ENCODE results near the gene ERICH4.

The ERICH4 gene

GRCh38 chr19:41447732-41448332, 4.9 kb downstream of the ERICH4 start:
- ChIA-PET POLR2A (ENCODE audit: low non-redundant PET) (no interaction called here), CTCF (interaction anchor here (0.6 to 5.5 kb wide), 5 partner anchors 19 to 145 kb away, joined by 3 to 39 read pairs (median 10); no protein-coding TSS in a partner anchor)
- no peak overlapping the region for H3K27ac ChIP-seq
- DNase-seq (ENCODE audit: low spot score), result no peak
- no peak for TF ChIP-seq CTCF (conservative IDR thresholded peaks at IDR 0.05; ENCODE audit: low read depth)

DNA sequence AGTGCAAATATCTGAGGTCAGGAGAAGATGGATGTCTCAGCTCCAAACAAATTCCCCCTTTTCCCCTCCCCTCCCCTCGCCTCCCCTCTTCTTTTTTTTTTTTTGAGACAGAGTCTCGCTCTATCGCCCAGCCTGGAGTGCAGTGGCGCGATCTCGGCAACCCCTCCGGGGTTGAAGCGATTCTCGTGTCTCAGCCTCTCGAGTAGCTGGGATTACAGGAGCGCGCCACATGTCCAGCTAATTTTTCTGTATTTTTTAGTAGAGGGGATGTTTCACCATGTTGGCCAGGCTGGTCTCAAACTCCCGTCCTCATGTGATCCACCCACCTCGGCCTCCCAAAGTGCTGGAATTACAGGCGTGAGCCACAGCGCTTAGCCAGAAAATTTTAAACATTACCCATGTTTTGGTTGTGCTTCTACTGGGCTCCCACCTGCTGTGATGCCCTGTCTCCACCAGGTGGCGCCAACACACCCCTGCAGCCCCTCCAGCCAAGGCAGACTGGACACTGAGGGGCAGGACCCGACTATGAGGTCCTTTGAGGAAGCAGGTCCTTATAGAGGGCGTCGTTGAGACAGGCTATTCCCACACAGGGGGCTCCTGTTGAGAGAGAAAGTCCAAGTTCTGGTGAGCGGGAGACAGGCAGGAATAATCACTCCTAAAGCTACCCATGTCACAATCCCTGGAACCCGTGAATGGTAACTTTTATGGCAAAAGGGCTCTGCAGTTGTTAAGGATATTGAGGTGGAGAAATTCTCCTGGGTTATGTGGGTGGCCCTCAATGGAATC, 6.3 kb downstream of the ERICH4 start:
- peak; percentile 83 for DNase-seq (ENCODE audit: low spot score)
- peak; percentile 97 for TF ChIP-seq CTCF (conservative IDR thresholded peaks at IDR 0.05; ENCODE audit: low read depth)
- ChIA-PET CTCF (interaction anchor here (0.6 to 5.5 kb wide), 22 partner anchors 8 to 720 kb away, joined by 3 to 39 read pairs (median 3); partner anchors contain the start of gene CEACAM21), POLR2A (ENCODE audit: low non-redundant PET) (no interaction called here)
- no peak overlapping the region for H3K27ac ChIP-seq

- no peak for TF ChIP-seq CTCF (conservative IDR thresholded peaks at IDR 0.05; ENCODE audit: low read depth)
- no peak overlapping the region for H3K27ac ChIP-seq
- ChIA-PET POLR2A (ENCODE audit: low non-redundant PET) (no interaction called here), CTCF (interaction anchor here (0.6 to 5.5 kb wide), 12 partner anchors 13 to 262 kb away, joined by 3 to 39 read pairs (median 4); partner anchors contain the start of gene CEACAM21)
- DNase-seq (ENCODE audit: low spot score), result no peak
Observed at GRCh38 chr19:41449865-41450178, 6.9 kb downstream of the ERICH4 start.

- DNase-seq (ENCODE audit: low spot score), result no peak
- ChIA-PET CTCF (no interaction called here), POLR2A (ENCODE audit: low non-redundant PET) (no interaction called here)
- H3K27ac ChIP-seq, result no peak overlapping the region
- TF ChIP-seq CTCF (conservative IDR thresholded peaks at IDR 0.05; ENCODE audit: low read depth), result no peak
Observed at GRCh38 chr19:41452584-41453275, 9.8 kb downstream of the ERICH4 start.

DNA sequence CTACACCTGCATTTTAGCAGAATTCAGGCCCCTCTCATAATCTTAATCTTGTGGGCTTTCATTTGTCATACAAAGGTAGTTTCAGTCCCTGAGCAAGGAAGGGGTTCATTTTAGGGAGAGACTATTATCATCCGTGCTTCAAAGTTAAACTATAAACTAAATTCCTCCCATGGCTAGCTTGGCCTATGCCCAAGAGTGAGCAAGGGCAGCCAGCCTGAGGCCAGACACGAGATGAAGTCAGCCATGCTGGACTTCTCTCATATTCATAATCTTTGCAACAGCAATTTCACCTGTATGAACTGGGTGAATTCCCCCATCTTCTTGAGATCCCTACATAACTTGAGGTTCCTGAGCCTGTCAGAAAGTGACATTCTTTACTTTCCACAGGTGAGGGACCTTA, 13.0 kb downstream of the ERICH4 start:
- ChIA-PET POLR2A (ENCODE audit: low non-redundant PET) (no interaction called here), CTCF (no interaction called here)
- DNase-seq (ENCODE audit: low spot score), result no peak
- TF ChIP-seq CTCF (conservative IDR thresholded peaks at IDR 0.05; ENCODE audit: low read depth), result no peak
- no peak overlapping the region for H3K27ac ChIP-seq

DNA sequence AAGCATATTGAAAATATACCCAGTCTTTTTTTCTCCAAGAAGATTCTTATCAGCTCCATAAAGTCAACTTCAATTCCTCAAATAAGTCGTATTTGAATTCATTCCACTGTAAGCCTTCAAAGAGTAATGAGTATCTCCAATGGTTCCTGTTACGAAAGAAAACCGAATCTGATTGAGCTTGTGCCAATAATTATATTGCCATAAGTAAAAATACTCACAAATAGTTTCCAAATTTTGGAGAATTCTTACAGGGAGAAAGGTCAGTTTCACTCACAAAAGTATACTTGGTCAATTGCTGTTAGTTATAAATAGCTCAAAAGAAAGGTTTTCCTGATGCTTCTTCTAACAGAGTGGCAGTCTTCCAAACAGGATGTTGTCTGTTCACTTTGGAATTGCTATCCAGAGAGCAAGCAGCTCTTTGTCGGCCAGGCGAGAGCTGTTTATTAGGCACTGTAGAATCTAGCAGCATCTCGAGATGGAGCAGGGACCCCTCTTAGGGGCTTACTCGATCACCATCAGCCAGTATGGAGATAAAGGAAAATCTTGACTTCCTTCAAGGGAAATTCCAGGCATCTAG, 13.5 kb downstream of the ERICH4 start:
- H3K27ac ChIP-seq, result no peak overlapping the region
- no peak for TF ChIP-seq CTCF (conservative IDR thresholded peaks at IDR 0.05; ENCODE audit: low read depth)
- no peak for DNase-seq (ENCODE audit: low spot score)
- ChIA-PET CTCF (interaction anchor here (0.6 kb wide), 1 partner anchor 1159 kb away, joined by 4 read pairs; no protein-coding TSS in a partner anchor), POLR2A (ENCODE audit: low non-redundant PET) (no interaction called here)

Data from RWPE1 (cell line).